Esophagus muscularis mucosa (tissue), 3 donors: ENCODE measurements around the gene DOCK1.

Experiments used
- CTCF ChIP-seq, 3 experiments: fragments of 200-600 bp in 2 of 3; fragments of 450-650 bp in 1 of 3; sonication (generic) in 2 of 3; IDR thresholded peaks; one replicate each; pipeline ENCODE4 v1.5.1; 2017 to 2019; ENCODE audit warnings: antibody characterized with exemption in 3 of 3, mild to moderate bottlenecking in 2 of 3, moderate library complexity in 1 of 3
- POLR2A ChIP-seq: fragments of 450-650 bp; IDR thresholded peaks from one replicate; pipeline ENCODE4 v1.6.1; 2017; ENCODE audit warnings: antibody characterized with exemption, moderate library complexity, mild to moderate bottlenecking, low read depth
- POLR2AphosphoS5 ChIP-seq, 2 donors: sonication (generic); formaldehyde crosslinking; IDR thresholded peaks; one replicate each; pipeline ENCODE4 v1.6.1; 2017; ENCODE audit warnings: antibody characterized with exemption in 2 of 2

GRCh38 chr10:127486355-127486754 is 581.1 kb downstream of the DOCK1 start:
- TF ChIP-seq CTCF (IDR thresholded peaks at IDR 0.05) (no peak), POLR2AphosphoS5 (IDR thresholded peaks at IDR 0.05) (no peak), POLR2A (no peak)
